AG04450 (cell line): ENCODE measurements around the gene BEST4. TPM values are rescaled to one million over a fixed set of nuclear protein-coding genes. Genes with fewer than 3 reads are reported as not detected.

Experiments used
- CTCF ChIA-PET: fragments of 300-600, 350-600 bp; formaldehyde crosslinking; extraction: SDS; loops from one replicate; lab custom pipeline; 2022; ENCODE audit warnings: antibody characterized with exemption, inconsistent platforms; lab: Charles Lee
- POLR2A ChIA-PET: fragments of 350-600 bp; formaldehyde crosslinking; extraction: SDS; loops from one replicate; lab custom pipeline; 2021; ENCODE audit warnings: antibody characterized with exemption, inconsistent platforms; lab: Yijun Ruan, JAX
- DNase-seq: peaks from one replicate; pipeline ENCODE4 v3.0.0-alpha.2; 2011; ENCODE audit warnings: low read depth, low spot score
- H3K27ac ChIP-seq: one replicate; pipeline ENCODE4 v1.5.1; 2012; ENCODE audit warnings: low read depth, low read length, control low read depth
- H3K27me3 ChIP-seq: one replicate; pipeline ENCODE4 v1.6.0; 2012; ENCODE audit warnings: low read length; ENCODE audit not compliant: control insufficient read depth, insufficient read depth
- H3K4me3 ChIP-seq: 2 replicates; pipeline ENCODE4 v1.5.1; 2011; ENCODE audit warnings: mild to moderate bottlenecking, low read depth, low read length, control low read depth
- H3K9me3 ChIP-seq: 2 replicates; pipeline ENCODE4 v1.5.1; 2012; ENCODE audit warnings: low read length; ENCODE audit not compliant: control insufficient read depth, insufficient read depth
- CTCF ChIP-seq: IDR thresholded peaks from 2 replicates; pipeline ENCODE4 v1.5.1; 2011; ENCODE audit warnings: low read depth, low read length, control low read depth, inconsistent platforms
- polyA plus RNA-seq: library from polyadenylated mRNA; depleted of rRNA; stranded (reverse); fragments of >200 nt; gene quantifications from 2 replicates; pipeline ENCODE4 v1.2.3, GENCODE V29; 2011

Gene BEST4
- polyA plus RNA-seq, 1 experiment, result 0.07 TPM

DNA sequence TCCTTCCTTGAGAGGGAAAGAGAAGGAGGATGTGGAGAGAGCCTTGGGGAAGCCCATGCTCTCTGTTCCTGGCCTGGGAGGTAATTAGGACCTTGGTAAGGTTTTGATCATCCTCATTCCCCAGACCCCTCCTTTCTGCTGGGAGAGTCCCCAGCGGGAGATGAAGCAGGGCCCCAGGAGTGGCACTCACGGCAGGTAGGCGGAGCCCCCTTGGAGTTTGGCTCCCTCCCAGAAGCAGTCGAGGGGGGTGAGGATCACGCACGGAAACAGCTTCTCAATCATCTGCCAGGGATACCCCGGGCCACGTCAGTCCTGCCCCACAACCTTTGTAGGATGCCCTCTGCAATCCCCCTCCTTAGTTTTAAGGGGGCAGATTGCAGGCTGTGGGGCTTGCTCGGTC lies 43.5 kb upstream of the BEST4 start:
- ChIA-PET CTCF (interaction anchor here (0.6 kb wide), 1 partner anchor 571 kb away, joined by 3 read pairs; no protein-coding TSS in a partner anchor), POLR2A (no interaction called here)
- Histone ChIP-seq H3K9me3 (peaks cover 2% of the 10 kb centered on the region; the same call in 1 of the 2 replicates), H3K27me3 (no peaks in the 10 kb centered on the region), H3K27ac (no peak overlapping the region), H3K4me3 (no peak overlapping the region)
- DNase-seq, result no peak
- no peak for TF ChIP-seq CTCF

GRCh38 chr1:44830900-44831304 lies 42.9 kb upstream of the BEST4 start:
- CTCF ChIA-PET, result interaction anchor here (0.6 to 1.5 kb wide), 2 partner anchors 188 to 572 kb away, joined by 3 to 4 read pairs; no protein-coding TSS in a partner anchor
- POLR2A ChIA-PET, result interaction anchor here (1.4 to 1.6 kb wide), 2 partner anchors 11 to 180 kb away, joined by 3 to 5 read pairs; partner anchors contain the start of gene HECTD3
- TF ChIP-seq CTCF, result no peak
- Histone ChIP-seq H3K4me3 (no peak overlapping the region), H3K9me3 (peaks cover 5% of the 10 kb centered on the region; the same call in 1 of the 2 replicates), H3K27me3 (no peaks in the 10 kb centered on the region), H3K27ac (no peak overlapping the region)
- no peak for DNase-seq

- no peak for TF ChIP-seq CTCF
- Histone ChIP-seq H3K27me3 (no peaks in the 10 kb centered on the region), H3K9me3 (peaks cover 5% of the 10 kb centered on the region; the same call in 1 of the 2 replicates), H3K4me3 (no peak overlapping the region), H3K27ac (no peak overlapping the region)
- DNase-seq, result no peak
- ChIA-PET POLR2A (interaction anchor here (0.7 to 1.6 kb wide), 3 partner anchors 10 to 181 kb away, joined by 3 to 5 read pairs (median 3); partner anchors contain the start of gene HECTD3), CTCF (interaction anchor here (0.6 to 1.5 kb wide), 2 partner anchors 146 to 189 kb away, joined by 4 to 5 read pairs; no protein-coding TSS in a partner anchor)
Measured at GRCh38 chr1:44829506-44830384, 41.8 kb upstream of the BEST4 start.

GRCh38 chr1:44828841-44829440 lies 41.0 kb upstream of the BEST4 start:
- TF ChIP-seq CTCF, result no peak
- CTCF ChIA-PET, result no interaction called here
- Histone ChIP-seq H3K4me3 (no peak overlapping the region), H3K9me3 (peaks cover 5% of the 10 kb centered on the region; the same call in 1 of the 2 replicates), H3K27ac (no peak overlapping the region), H3K27me3 (no peaks in the 10 kb centered on the region)
- DNase-seq, result no peak
- POLR2A ChIA-PET, result interaction anchor here (0.7 kb wide), 1 partner anchor 9 kb away, joined by 3 read pairs; no protein-coding TSS in a partner anchor
